Heart right ventricle (tissue), 16 donors: ENCODE results near the gene PNMA6F. TPM values are rescaled to one million over a fixed set of nuclear protein-coding genes. Genes with fewer than 3 reads are reported as not detected.

Experiments
- ATAC-seq, 8 donors: fragments of 200-7000 bp; cut with Tn5 transposase; one replicate each; pipeline ENCODE4 v1.9.1; 2020; ENCODE audit warnings: mild to moderate bottlenecking in 8 of 8, moderate library complexity in 8 of 8, moderate number of reproducible peaks in 1 of 8
- DNase-seq, 2 donors: peaks; one replicate each; pipeline ENCODE4 v3.0.0-alpha.2; 2020
- H3K27ac ChIP-seq, 10 donors: fragments of 200-600 bp; sonication (generic) in 2 of 10; one replicate each; pipeline versions ENCODE4 v1.5.0 to v1.8.0; 2020 to 2022; ENCODE audit warnings: mild to moderate bottlenecking in 3 of 10
- H3K27me3 ChIP-seq, 7 donors: fragments of 200-600 bp; one replicate each; pipeline ENCODE4 v1.8.0; 2021 to 2022; ENCODE audit warnings: mild to moderate bottlenecking in 2 of 7
- H3K36me3 ChIP-seq, 9 donors: fragments of 200-600 bp; sonication (generic) in 1 of 9; one replicate each; pipeline versions ENCODE4 v1.5.0 to v1.8.0; 2020 to 2022; ENCODE audit warnings: mild to moderate bottlenecking in 2 of 9
- H3K4me1 ChIP-seq, 9 donors: fragments of 200-600 bp; sonication (generic) in 1 of 9; one replicate each; pipeline versions ENCODE4 v1.5.0 to v1.8.0; 2020 to 2022; ENCODE audit warnings: mild to moderate bottlenecking in 4 of 9
- H3K4me3 ChIP-seq, 10 donors: fragments of 200-600 bp; sonication (generic) in 2 of 10; one replicate each; pipeline versions ENCODE4 v1.5.0 to v1.8.0; 2020 to 2022; ENCODE audit warnings: mild to moderate bottlenecking in 7 of 10, moderate library complexity in 2 of 10
- H3K9me3 ChIP-seq, 11 donors: fragments of 200-600 bp in 10 of 11; sonication (generic) in 2 of 11; one replicate each; pipeline versions ENCODE4 v1.5.0 to v1.8.0; 2013 to 2022; ENCODE audit warnings: mild to moderate bottlenecking in 2 of 11, control low read depth in 1 of 11, moderate library complexity in 1 of 11
- CTCF ChIP-seq, 9 donors: fragments of 200-600 bp; sonication (generic) in 2 of 9; IDR thresholded peaks; one replicate each; pipeline versions ENCODE4 v1.5.0 to v1.8.0; 2021 to 2022; ENCODE audit warnings: antibody characterized with exemption in 9 of 9, mild to moderate bottlenecking in 5 of 9, moderate library complexity in 1 of 9
- WGBS, 2 donors: extraction: QIAGEN DNeasy Blood & Tissue Kit; methylation state at CpG; one replicate each; pipeline ENCODE4 v1.1.7; 2013; ENCODE audit warnings: inconsistent platforms in 1 of 2; 5-methylcytosine and 5-hydroxymethylcytosine counted together
- intact Hi-C, 10 donors: fragments of 100-400 bp; cut with DNase I; formaldehyde crosslinking; loops; one replicate each; pipeline versions ENCODE4 v1.11.1 to v1.14.2; 2022
- polyA plus RNA-seq, 2 donors: library from polyadenylated mRNA; stranded (reverse); fragments of 200-250 nt; gene quantifications; one replicate each; pipeline ENCODE4 v1.2.3, GENCODE V29; 2013
- total RNA-seq, 10 donors: library from RNA; stranded (reverse); fragmentation: NEBNext Ultra II Directional in 3 of 10; extraction: Animal tissue kit (Norgen Biotek cat#: 25700) in 3 of 10; gene quantifications; one replicate each; pipeline versions ENCODE4 v1.2.1 to v1.2.4, GENCODE V29; 2021 to 2023
- donor health status: Arrhythmogenic right ventricular cardiomyopathy.
- donor health status: ischemic (EF 13 %, LVEDD 7.1; RV severe dilation, severe dysfunction).
- donor health status: healthy with polysubstance abuse.
- donor health status: DM: no; HTN: yes; CAD: no.
- donor health status: DM: no; HTN: no; CAD: no.
- donor health status: ischemic (EF 25% LVEDD 6.9; RV normal size, moderate dysfunction).
- donor health status: ischemic (EF 25% LVEDD 5.7; RV mildly dilated, moderate dysfunction).
- donor health status: healthy.
- donor health status: DM: yes; HTN: yes; CAD: no.
- donor health status: Ischemic cardiomyopathy.
- donor health status: ischemic (EF 35%, LVEDD 5.7; RV mildly dilated, moderate dysfunction).
- donor health status: nonischemic (EF 11% LVEDD 7.7; RV severe dilation, severe dysfunction).
- donor health status: DM: yes; HTN: yes; CAD: no.
- donor health status: PGD.
- donor health status: ischemic (EF 29% LVEDD 5.4; RV normal size, mild dysfunction).
- donor health status: nonischemic (EF 23%, LVEDD 6.1; RV moderate dilation, normal function).

PNMA6F gene
- total and polyA plus RNA-seq, 12 donors, result not detected

GRCh38 chrX:153340111-153340510 lies 18.5 kb upstream of the PNMA6F start:
- Histone ChIP-seq H3K4me3 (no peak overlapping the region), H3K36me3 (peaks cover 0 to 25% (median 0%) of the 10 kb centered on the region in 9 donors), H3K9me3 (peaks cover 0 to 6% (median 0%) of the 10 kb centered on the region in 11 donors), H3K4me1 (peaks cover 0 to 5% (median 0%) of the 10 kb centered on the region in 9 donors), H3K27me3 (peaks cover 0 to under 1% (median 0%) of the 10 kb centered on the region in 7 donors), H3K27ac (no peak overlapping the region)
- WGBS, 2 donors, result 87 to 90% methylated on average over 6 of the region's 6 CpGs
- TF ChIP-seq CTCF (IDR thresholded peaks at IDR 0.05), result no peak
- no peak for DNase-seq
- intact Hi-C loops, result no loop called here
- no peak for ATAC-seq

GRCh38 chrX:153339662-153340061 lies 18.1 kb upstream of the PNMA6F start:
- WGBS, 2 donors, result 88 to 91% methylated on average over 4 of the region's 4 CpGs
- no peak overlapping the region for H3K27ac ChIP-seq
- H3K4me3 ChIP-seq, result no peak overlapping the region
- intact Hi-C loops, result no loop called here
- TF ChIP-seq CTCF (IDR thresholded peaks at IDR 0.05), result no peak
- no peak for DNase-seq
- ATAC-seq, result no peak
- H3K36me3 ChIP-seq, result peaks cover 0 to 23% (median 0%) of the 10 kb centered on the region in 9 donors
- H3K4me1 ChIP-seq, result peaks cover 0 to 6% (median 0%) of the 10 kb centered on the region in 9 donors
- no peaks in the 10 kb centered on the region for H3K27me3 ChIP-seq
- H3K9me3 ChIP-seq, result peaks cover 0 to 6% (median 0%) of the 10 kb centered on the region in 11 donors

GRCh38 chrX:153338836-153339235 lies 17.3 kb upstream of the PNMA6F start:
- intact Hi-C loops, result no loop called here
- Histone ChIP-seq H3K4me3 (no peak overlapping the region), H3K36me3 (peaks cover 0 to 17% (median 0%) of the 10 kb centered on the region in 9 donors), H3K9me3 (peaks cover 0 to 6% (median 0%) of the 10 kb centered on the region in 11 donors), H3K27ac (no peak overlapping the region), H3K4me1 (peaks cover 0 to 6% (median 0%) of the 10 kb centered on the region in 9 donors), H3K27me3 (no peaks in the 10 kb centered on the region)
- 85 to 86% methylated on average over 7 of the region's 7 CpGs for WGBS, 2 donors
- ATAC-seq (no peak), DNase-seq (no peak)
- TF ChIP-seq CTCF (IDR thresholded peaks at IDR 0.05), result no peak

- WGBS, 2 donors, result 95% methylated on average over 5 of the region's 5 CpGs
- ATAC-seq (no peak), DNase-seq (no peak)
- Histone ChIP-seq H3K36me3 (peaks cover 0 to 15% (median 0%) of the 10 kb centered on the region in 9 donors), H3K4me1 (peaks cover 0 to 6% (median 0%) of the 10 kb centered on the region in 9 donors), H3K9me3 (peaks cover 0 to 6% (median 0%) of the 10 kb centered on the region in 11 donors), H3K27me3 (peaks cover 0 to 4% (median 0%) of the 10 kb centered on the region in 7 donors), H3K27ac (no peak overlapping the region), H3K4me3 (no peak overlapping the region)
- intact Hi-C loops, result no loop called here
- no peak for TF ChIP-seq CTCF (IDR thresholded peaks at IDR 0.05)
These were observed 15.4 kb upstream of the PNMA6F start for GRCh38 chrX:153336988-153337387.
